H9 (cell line): Measurements from ENCODE around the gene TRIM40. TPM values are rescaled to one million over a fixed set of nuclear protein-coding genes. Genes with fewer than 3 reads are reported as not detected.

Source experiments
- DNase-seq: peaks from one replicate; pipeline ENCODE4 v3.0.0-alpha.2; 2017
- H2AFZ ChIP-seq: one replicate; pipeline ENCODE4 v1.6.1; 2013; ENCODE audit warnings: mild to moderate bottlenecking, low read length, control low read depth, moderate library complexity
- H2AK5ac ChIP-seq: 2 replicates; pipeline ENCODE4 v1.6.1; 2013; ENCODE audit warnings: low read length, control low read depth, mixed read lengths; ENCODE audit not compliant: insufficient read length
- H2BK120ac ChIP-seq: one replicate; pipeline ENCODE4 v1.6.1; 2013; ENCODE audit warnings: low read depth, mild to moderate bottlenecking, low read length, control low read depth, inconsistent platforms; ENCODE audit not compliant: poor library complexity, severe bottlenecking
- H2BK12ac ChIP-seq: 2 replicates; pipeline ENCODE4 v1.6.1; 2013; ENCODE audit warnings: low read length, control low read depth, mixed read lengths, low read depth; ENCODE audit not compliant: insufficient read length
- H2BK15ac ChIP-seq: 2 replicates; pipeline ENCODE4 v1.6.1; 2013; ENCODE audit warnings: low read depth, low read length, control low read depth
- H2BK20ac ChIP-seq: one replicate; pipeline ENCODE4 v1.6.1; 2013; ENCODE audit warnings: low read depth, mild to moderate bottlenecking, low read length, control low read depth, inconsistent platforms; ENCODE audit not compliant: poor library complexity, severe bottlenecking
- H2BK5ac ChIP-seq: 2 replicates; pipeline ENCODE4 v1.6.1; 2013; ENCODE audit warnings: low read length, control low read depth, mixed read lengths; ENCODE audit not compliant: insufficient read length
- H3K14ac ChIP-seq: 2 replicates; pipeline ENCODE4 v1.6.1; 2013; ENCODE audit warnings: low read length, control low read depth; ENCODE audit not compliant: insufficient read depth
- H3K18ac ChIP-seq: 2 replicates; pipeline ENCODE4 v1.6.1; 2013; ENCODE audit warnings: low read depth, mild to moderate bottlenecking, mixed read lengths, low read length, control low read depth; ENCODE audit not compliant: insufficient read length
- H3K23ac ChIP-seq: 2 replicates; pipeline ENCODE4 v1.6.1; 2013; ENCODE audit warnings: low read length, control low read depth, mixed read lengths, low read depth; ENCODE audit not compliant: insufficient read length
- H3K23me2 ChIP-seq: 2 replicates; pipeline ENCODE4 v1.6.1; 2013; ENCODE audit warnings: low read depth, mild to moderate bottlenecking, mixed read lengths, low read length, control low read depth; ENCODE audit not compliant: insufficient read length, poor library complexity, severe bottlenecking
- H3K27ac ChIP-seq: 2 replicates; pipeline ENCODE4 v1.5.1; 2013; ENCODE audit warnings: low read length, control low read depth, mixed read lengths, low read depth; ENCODE audit not compliant: insufficient read length
- H3K27me3 ChIP-seq: 2 replicates; pipeline ENCODE4 v1.6.1; 2013; ENCODE audit warnings: low read length, control low read depth, inconsistent platforms; ENCODE audit not compliant: insufficient read depth
- H3K4ac ChIP-seq: 2 replicates; pipeline ENCODE4 v1.6.1; 2013; ENCODE audit warnings: low read depth, mild to moderate bottlenecking, control low read depth, inconsistent platforms, low read length, moderate library complexity
- H3K4me1 ChIP-seq: 2 replicates; pipeline ENCODE4 v1.6.1; 2013; ENCODE audit warnings: low read length, control low read depth, inconsistent platforms; ENCODE audit not compliant: insufficient read depth
- H3K4me2 ChIP-seq: 2 replicates; pipeline ENCODE4 v1.6.1; 2013; ENCODE audit warnings: low read length, control low read depth, mixed read lengths; ENCODE audit not compliant: insufficient read length, insufficient read depth
- H3K56ac ChIP-seq: 2 replicates; pipeline ENCODE4 v1.6.1; 2013; ENCODE audit warnings: low read depth, mild to moderate bottlenecking, mixed read lengths, low read length, control low read depth; ENCODE audit not compliant: insufficient read length
- H3K79me1 ChIP-seq: 2 replicates; pipeline ENCODE4 v1.6.1; 2013; ENCODE audit warnings: low read depth, mild to moderate bottlenecking, moderate library complexity, low read length, control low read depth, inconsistent platforms; ENCODE audit not compliant: insufficient read depth, poor library complexity, severe bottlenecking
- H3K79me2 ChIP-seq: 2 replicates; pipeline ENCODE4 v1.6.1; 2013; ENCODE audit warnings: low read length, control low read depth, inconsistent platforms; ENCODE audit not compliant: insufficient read depth
- H3K9ac ChIP-seq: 2 replicates; pipeline ENCODE4 v1.6.1; 2013; ENCODE audit warnings: low read length, control low read depth, mixed read lengths; ENCODE audit not compliant: insufficient read length; ENCODE audit errors: extremely low read depth
- H3K9me3 ChIP-seq: one replicate; pipeline ENCODE4 v1.6.1; 2013; ENCODE audit warnings: low read depth, low read length, inconsistent platforms; ENCODE audit not compliant: control insufficient read depth
- H3T11ph ChIP-seq: one replicate; pipeline ENCODE4 v1.6.1; 2013; ENCODE audit warnings: mild to moderate bottlenecking, low read length, control low read depth, inconsistent platforms
- H4K20me1 ChIP-seq: one replicate; pipeline ENCODE4 v1.6.1; 2013; ENCODE audit not compliant: control insufficient read depth, insufficient read length, insufficient read depth
- H4K5ac ChIP-seq: 2 replicates; pipeline ENCODE4 v1.6.1; 2013; ENCODE audit warnings: low read depth, mild to moderate bottlenecking, mixed read lengths, low read length, control low read depth; ENCODE audit not compliant: insufficient read length
- H4K8ac ChIP-seq: replicated peaks from 2 replicates; pipeline ENCODE4 v1.6.1; 2013; ENCODE audit warnings: low read length, control low read depth, mixed read lengths, low read depth; ENCODE audit not compliant: insufficient read length
- H4K91ac ChIP-seq: 2 replicates; pipeline ENCODE4 v1.6.1; 2013; ENCODE audit warnings: low read depth, mild to moderate bottlenecking, moderate library complexity, mixed read lengths, low read length, control low read depth; ENCODE audit not compliant: insufficient read length
- H3K27ac Mint-ChIP-seq, 3 experiments: 2 replicates in 2 of 3; 3 replicates in 1 of 3; pipeline ENCODE4 v1.8.0; 2020 to 2021; ENCODE audit warnings: mixed read lengths in 3 of 3, mild to moderate bottlenecking in 1 of 3, moderate library complexity in 1 of 3
- H3K27me3 Mint-ChIP-seq: 2 replicates; pipeline ENCODE4 v1.8.0; 2021; ENCODE audit warnings: low read depth, mild to moderate bottlenecking, moderate library complexity, mixed read lengths
- H3K36me3 Mint-ChIP-seq, 3 experiments: 2 replicates in 2 of 3; 3 replicates in 1 of 3; pipeline ENCODE4 v1.8.0; 2020 to 2021; ENCODE audit warnings: low read depth in 3 of 3, mixed read lengths in 3 of 3; ENCODE audit not compliant: insufficient read depth in 1 of 3
- H3K4me1 Mint-ChIP-seq, 2 experiments: 2 replicates each; pipeline ENCODE4 v1.8.0; 2020; ENCODE audit warnings: mixed read lengths in 2 of 2
- H3K4me3 Mint-ChIP-seq, 2 experiments: 2 replicates in 1 of 2; 3 replicates in 1 of 2; pipeline ENCODE4 v1.8.0; 2020 to 2021; ENCODE audit warnings: mild to moderate bottlenecking in 2 of 2, mixed read lengths in 2 of 2, moderate library complexity in 1 of 2
- H3K9me3 Mint-ChIP-seq, 2 experiments: 2 replicates in 1 of 2; 3 replicates in 1 of 2; pipeline ENCODE4 v1.8.0; 2020; ENCODE audit warnings: mild to moderate bottlenecking in 2 of 2, mixed read lengths in 2 of 2, moderate library complexity in 1 of 2
- CTCF ChIP-seq: fragments of 200-600 bp; sonication (generic); conservative IDR thresholded peaks from 3 replicates; pipeline ENCODE4 v1.8.0; 2021; ENCODE audit warnings: antibody characterized with exemption, mild to moderate bottlenecking
- WGBS: extraction: QIAGEN DNeasy Blood & Tissue Kit; methylation state at CpG from one replicate; pipeline ENCODE4 v1.1.7; 2013; ENCODE audit warnings: missing lambda C conversion rate, low lambda C conversion rate, mixed read lengths; ENCODE audit not compliant: insufficient read length; ENCODE audit errors: extremely low coverage; 5-methylcytosine and 5-hydroxymethylcytosine counted together
- total RNA-seq: library from RNA; stranded (reverse); gene quantifications from 2 replicates; pipeline ENCODE4 v1.2.1, GENCODE V29; 2021

TRIM40 gene
- total RNA-seq, 1 experiment from 2014 or later, result not detected

GRCh38 chr6:30162265-30163089 is 26.5 kb downstream of the TRIM40 start:
- no peaks in the 10 kb centered on the region for H3K9me3 ChIP-seq
- no peak overlapping the region for H4K5ac ChIP-seq
- Mint-ChIP-seq H3K4me1 (no peaks in the 10 kb centered on the region), H3K4me3 (no peak overlapping the region), H3K27ac (no peak overlapping the region), H3K27me3 (peaks cover 46% of the 10 kb centered on the region), H3K9me3 (no peaks in the 10 kb centered on the region), H3K36me3 (no peaks in the 10 kb centered on the region)
- no peak overlapping the region for H4K8ac ChIP-seq
- H2BK20ac ChIP-seq, result no peak overlapping the region
- no peak overlapping the region for H2BK12ac ChIP-seq
- no peak overlapping the region for H2AFZ ChIP-seq
- H3K27ac ChIP-seq, result no peak overlapping the region
- peaks cover 3% of the 10 kb centered on the region; the same call in 1 of the 2 replicates for H3K4me1 ChIP-seq
- H2BK120ac ChIP-seq, result no peak overlapping the region
- no peak overlapping the region for H2BK5ac ChIP-seq
- H3K56ac ChIP-seq, result no peak overlapping the region
- no peak overlapping the region for H3T11ph ChIP-seq
- no peaks in the 10 kb centered on the region for H3K79me2 ChIP-seq
- no CpG with 5 or more reads among the region's 12 CpGs for WGBS
- H3K79me1 ChIP-seq, result no peaks in the 10 kb centered on the region
- DNase-seq, result no peak
- no peaks in the 10 kb centered on the region for H4K20me1 ChIP-seq
- no peak overlapping the region for H2AK5ac ChIP-seq
- peak overlapping the region; percentile 72; the same call in 1 of the 2 replicates for H3K14ac ChIP-seq
- no peak overlapping the region for H2BK15ac ChIP-seq
- no peak overlapping the region for H4K91ac ChIP-seq
- H3K23me2 ChIP-seq, result no peaks in the 10 kb centered on the region
- no peak overlapping the region for H3K4me2 ChIP-seq
- no peak overlapping the region for H3K9ac ChIP-seq
- no peak for TF ChIP-seq CTCF
- no peak overlapping the region for H3K4ac ChIP-seq
- no peaks in the 10 kb centered on the region for H3K27me3 ChIP-seq
- H3K18ac ChIP-seq, result no peak overlapping the region
- no peak overlapping the region for H3K23ac ChIP-seq
